Upper lobe of right lung (tissue), 1 donor: ENCODE measurements around the gene YIPF3. TPM values are rescaled to one million over a fixed set of nuclear protein-coding genes. Genes with fewer than 3 reads are reported as not detected.
A peak's percentile ranks its signal among the peaks of the same experiment; 100 is the strongest.

Experiments used
- ATAC-seq: fragments of 200-7000 bp; cut with Tn5 transposase; one replicate; pipeline ENCODE4 v1.9.1; 2020; ENCODE audit warnings: mild to moderate bottlenecking, moderate library complexity
- DNase-seq: peaks from one replicate; pipeline ENCODE4 v3.0.0-alpha.2; 2020
- H3K27ac ChIP-seq: fragments of 200-600 bp; one replicate; pipeline ENCODE4 v1.8.0; 2022
- H3K27me3 ChIP-seq: fragments of 200-600 bp; one replicate; pipeline ENCODE4 v1.8.0; 2022; ENCODE audit warnings: mild to moderate bottlenecking
- H3K36me3 ChIP-seq: fragments of 200-600 bp; one replicate; pipeline ENCODE4 v1.8.0; 2022
- H3K4me1 ChIP-seq: fragments of 200-600 bp; one replicate; pipeline ENCODE4 v1.8.0; 2022
- H3K4me3 ChIP-seq: fragments of 200-600 bp; one replicate; pipeline ENCODE4 v1.8.0; 2022; ENCODE audit warnings: mild to moderate bottlenecking
- H3K9me3 ChIP-seq: fragments of 200-600 bp; one replicate; pipeline ENCODE4 v1.8.0; 2022
- intact Hi-C: fragments of 100-400 bp; cut with DNase I; formaldehyde crosslinking; loops from one replicate; pipeline ENCODE4 v1.11.0; 2022
- total RNA-seq: library from RNA; stranded (reverse); fragmentation: NEBNext Ultra II Directional; extraction: Animal tissue kit (Norgen Biotek cat#: 25700); gene quantifications from one replicate; pipeline ENCODE4 v1.2.1, GENCODE V29; 2021
- TF ChIP-seq, protein P1 (sequence below): fragments of 200-600 bp; IDR thresholded peaks from one replicate; pipeline ENCODE4 v1.8.0; 2022; ENCODE audit warnings: antibody characterized with exemption
- donor health status: DM: no; HTN: yes; CAD: no; lungs with severe emphysema.

YIPF3 gene
- total RNA-seq, 1 donor from 2014 or later: 100 TPM

DNA sequence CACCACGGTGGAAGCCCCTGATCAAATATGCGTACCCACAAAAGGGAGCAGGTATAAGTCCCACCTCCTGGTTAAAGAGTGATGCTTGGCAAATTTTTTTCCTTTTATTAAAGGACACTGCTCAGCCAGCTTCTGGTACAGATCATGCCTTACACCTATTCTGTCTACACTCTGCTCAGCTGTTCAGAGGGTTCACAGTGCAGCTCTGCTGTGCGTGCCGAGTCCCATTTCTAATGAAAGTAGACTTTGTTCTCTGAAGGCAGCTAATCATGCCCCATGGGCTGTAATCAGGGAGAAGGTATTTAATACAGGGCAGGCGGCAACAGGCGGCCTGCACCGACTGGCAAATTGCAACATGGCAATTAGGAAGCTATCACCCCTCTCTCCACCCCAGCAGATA, 22.9 kb downstream of the YIPF3 start:
- TF ChIP-seq, protein P1, sequence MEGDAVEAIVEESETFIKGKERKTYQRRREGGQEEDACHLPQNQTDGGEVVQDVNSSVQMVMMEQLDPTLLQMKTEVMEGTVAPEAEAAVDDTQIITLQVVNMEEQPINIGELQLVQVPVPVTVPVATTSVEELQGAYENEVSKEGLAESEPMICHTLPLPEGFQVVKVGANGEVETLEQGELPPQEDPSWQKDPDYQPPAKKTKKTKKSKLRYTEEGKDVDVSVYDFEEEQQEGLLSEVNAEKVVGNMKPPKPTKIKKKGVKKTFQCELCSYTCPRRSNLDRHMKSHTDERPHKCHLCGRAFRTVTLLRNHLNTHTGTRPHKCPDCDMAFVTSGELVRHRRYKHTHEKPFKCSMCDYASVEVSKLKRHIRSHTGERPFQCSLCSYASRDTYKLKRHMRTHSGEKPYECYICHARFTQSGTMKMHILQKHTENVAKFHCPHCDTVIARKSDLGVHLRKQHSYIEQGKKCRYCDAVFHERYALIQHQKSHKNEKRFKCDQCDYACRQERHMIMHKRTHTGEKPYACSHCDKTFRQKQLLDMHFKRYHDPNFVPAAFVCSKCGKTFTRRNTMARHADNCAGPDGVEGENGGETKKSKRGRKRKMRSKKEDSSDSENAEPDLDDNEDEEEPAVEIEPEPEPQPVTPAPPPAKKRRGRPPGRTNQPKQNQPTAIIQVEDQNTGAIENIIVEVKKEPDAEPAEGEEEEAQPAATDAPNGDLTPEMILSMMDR: no peak
- H3K4me3 ChIP-seq: no peak overlapping the region
- no peak overlapping the region for H3K27ac ChIP-seq
- H3K4me1 ChIP-seq: peaks cover 25% of the 10 kb centered on the region
- intact Hi-C loops: no loop called here
- peaks cover 13% of the 10 kb centered on the region for H3K36me3 ChIP-seq
- H3K27me3 ChIP-seq: no peaks in the 10 kb centered on the region
- H3K9me3 ChIP-seq: no peaks in the 10 kb centered on the region
- ATAC-seq: no peak
- DNase-seq: no peak

- no peak for DNase-seq
- no peak for ATAC-seq
- intact Hi-C loops: no loop called here
- TF ChIP-seq, protein P1: no peak
- peaks cover 25% of the 10 kb centered on the region for H3K4me1 ChIP-seq
- H3K4me3 ChIP-seq: no peak overlapping the region
- peaks cover 7% of the 10 kb centered on the region for H3K36me3 ChIP-seq
- no peaks in the 10 kb centered on the region for H3K9me3 ChIP-seq
- H3K27ac ChIP-seq: no peak overlapping the region
- no peaks in the 10 kb centered on the region for H3K27me3 ChIP-seq
Measured at GRCh38 chr6:43493230-43493629, 23.5 kb downstream of the YIPF3 start.

- H3K4me1 ChIP-seq: peaks cover 25% of the 10 kb centered on the region
- no peak overlapping the region for H3K27ac ChIP-seq
- H3K27me3 ChIP-seq: no peaks in the 10 kb centered on the region
- DNase-seq: no peak
- peak; percentile 3 for ATAC-seq
- H3K36me3 ChIP-seq: peaks cover 2% of the 10 kb centered on the region
- intact Hi-C loops: no loop called here
- H3K9me3 ChIP-seq: no peaks in the 10 kb centered on the region
- TF ChIP-seq, protein P1: no peak
- no peak overlapping the region for H3K4me3 ChIP-seq
Measured at GRCh38 chr6:43492673-43493072, 24.1 kb downstream of the YIPF3 start.

DNA sequence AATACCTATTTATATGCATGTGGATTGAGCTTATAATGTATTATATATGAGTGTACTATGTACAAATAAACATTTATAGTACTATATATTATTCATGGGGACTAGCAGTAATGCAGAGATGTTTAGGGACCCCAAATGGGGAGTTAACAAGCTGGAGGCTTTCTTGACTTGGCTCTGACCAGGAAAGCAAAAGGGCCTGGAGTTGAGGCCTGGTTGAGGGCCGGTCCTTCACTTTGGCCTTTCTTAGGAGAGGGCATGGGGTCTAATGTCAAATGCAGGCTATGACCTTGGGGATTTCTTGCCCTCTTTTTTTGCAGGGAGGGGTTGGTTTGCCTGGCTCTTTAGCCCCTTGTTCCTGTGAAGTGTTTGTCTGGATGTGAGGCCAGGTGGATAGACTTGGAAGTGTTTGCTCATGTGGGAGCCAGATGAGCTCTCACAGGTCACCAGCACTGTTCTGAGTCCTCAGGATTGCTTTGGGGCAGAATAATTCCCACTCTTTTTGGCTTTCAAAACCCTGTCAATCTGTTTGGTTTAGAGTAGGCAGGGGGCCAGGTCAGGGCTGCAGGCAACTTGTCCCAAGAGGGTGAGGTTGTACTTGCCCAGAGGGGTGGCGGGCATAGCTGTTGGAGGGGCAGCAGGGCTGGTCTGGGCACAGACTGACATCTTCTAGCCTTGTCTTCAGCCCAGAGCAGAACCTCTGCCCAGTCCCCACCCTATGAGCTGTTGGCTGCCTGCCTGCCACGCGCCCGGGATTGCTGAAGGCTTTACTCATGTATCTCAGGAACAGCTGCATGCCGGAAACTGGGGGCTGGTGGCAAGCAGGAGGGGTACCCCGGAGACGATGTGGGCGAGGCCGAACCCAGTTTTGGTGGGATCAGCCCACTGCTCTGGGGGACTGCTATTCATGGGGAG, 24.7 kb downstream of the YIPF3 start:
- Histone ChIP-seq H3K36me3 (no peaks in the 10 kb centered on the region), H3K27me3 (no peaks in the 10 kb centered on the region), H3K9me3 (no peaks in the 10 kb centered on the region), H3K4me1 (peaks cover 25% of the 10 kb centered on the region), H3K27ac (no peak overlapping the region), H3K4me3 (no peak overlapping the region)
- intact Hi-C loops: no loop called here
- DNase-seq (peak; percentile 84), ATAC-seq (peak; percentile 73)
- TF ChIP-seq, protein P1: no peak

DNA sequence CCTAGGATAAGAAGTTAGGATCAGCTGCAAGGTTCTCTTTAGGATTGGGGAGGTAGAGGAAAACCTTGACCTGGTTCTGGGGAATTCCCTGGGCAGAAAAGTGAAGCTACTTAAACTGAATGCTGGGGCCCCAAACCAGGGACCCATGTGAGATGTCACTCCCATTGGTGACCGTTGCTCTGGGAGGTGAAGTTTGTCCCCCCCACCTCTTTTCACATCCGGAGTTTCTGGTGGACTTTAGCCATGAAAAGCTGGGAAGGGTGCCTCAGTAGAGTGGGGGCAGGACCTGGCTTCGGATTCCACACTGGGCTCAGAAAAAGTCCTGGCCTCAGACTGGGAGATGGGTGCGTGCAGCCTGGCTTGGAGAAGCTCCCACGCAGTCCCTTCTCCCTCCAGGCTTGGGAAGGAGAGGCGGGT, 26.2 kb downstream of the YIPF3 start:
- intact Hi-C loops: no loop called here
- no peak for ATAC-seq
- peaks cover 11% of the 10 kb centered on the region for H3K36me3 ChIP-seq
- H3K4me1 ChIP-seq: peaks cover 20% of the 10 kb centered on the region
- no peak overlapping the region for H3K27ac ChIP-seq
- no peak overlapping the region for H3K4me3 ChIP-seq
- no peaks in the 10 kb centered on the region for H3K9me3 ChIP-seq
- no peak for DNase-seq
- no peaks in the 10 kb centered on the region for H3K27me3 ChIP-seq
- TF ChIP-seq, protein P1: no peak
